Medulla oblongata (tissue), 1 donor: ENCODE results near the gene USP49.
"Not testable (repeated sequence)": the region's sequence is repeated elsewhere in the genome, so short reads cannot be mapped to it uniquely, and the experiment has no call there.

Source experiments
- DNase-seq: peaks from one replicate; pipeline ENCODE4 v3.0.0-alpha.2; 2015; ENCODE audit errors: extremely low spot score

The USP49 gene

DNA sequence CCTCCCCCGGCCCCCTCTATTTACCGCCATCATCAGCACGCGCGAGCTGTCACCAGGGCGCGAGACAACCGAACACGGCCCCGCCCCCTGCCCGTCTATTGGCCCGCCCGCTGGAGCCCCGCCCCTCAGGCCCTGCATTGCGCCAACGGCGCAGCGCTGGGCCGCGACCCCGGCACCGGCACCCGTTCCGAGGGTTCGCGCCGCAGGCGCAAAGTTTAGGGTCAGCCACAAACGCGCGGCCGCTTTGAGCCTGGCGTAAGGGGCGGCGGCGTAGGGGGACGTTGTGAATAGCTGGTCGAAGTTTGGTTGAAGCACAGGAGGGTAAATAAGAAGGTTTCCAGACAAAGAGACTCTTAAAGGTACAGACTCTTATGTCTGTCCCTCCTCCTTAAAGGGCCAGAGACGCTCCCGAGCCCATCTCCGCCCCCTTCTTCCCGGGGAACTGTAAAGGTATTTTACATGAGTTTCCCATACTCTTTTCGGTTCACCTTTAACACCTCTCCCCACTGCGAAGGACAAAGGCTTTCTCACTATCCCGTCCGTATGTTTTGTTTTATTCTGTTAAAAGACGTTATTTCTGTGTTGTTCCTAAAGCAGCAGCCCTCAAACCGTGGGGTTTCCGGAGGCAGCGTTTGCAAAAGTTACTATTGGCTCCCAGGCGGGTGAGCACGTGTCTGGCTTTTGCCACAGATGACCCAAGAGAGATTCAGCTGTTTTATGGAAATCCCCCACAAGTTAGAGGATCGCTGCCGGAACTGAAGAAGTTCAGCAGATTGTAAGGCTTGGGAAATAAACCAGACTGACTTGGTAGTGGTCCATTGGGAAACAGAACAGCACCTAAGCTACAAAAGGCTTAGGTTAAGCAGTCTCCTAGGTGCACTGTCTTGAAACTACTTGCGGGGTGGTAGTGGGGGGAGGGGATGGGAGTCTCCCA, at the start of gene USP49:
Gene USP49, minus strand, starts transcription at position 76 of the 934 bp plus-strand sequence. CDS start 88,392 bp downstream, outside the sequence.
- DNase-seq = peak; percentile 91

DNA sequence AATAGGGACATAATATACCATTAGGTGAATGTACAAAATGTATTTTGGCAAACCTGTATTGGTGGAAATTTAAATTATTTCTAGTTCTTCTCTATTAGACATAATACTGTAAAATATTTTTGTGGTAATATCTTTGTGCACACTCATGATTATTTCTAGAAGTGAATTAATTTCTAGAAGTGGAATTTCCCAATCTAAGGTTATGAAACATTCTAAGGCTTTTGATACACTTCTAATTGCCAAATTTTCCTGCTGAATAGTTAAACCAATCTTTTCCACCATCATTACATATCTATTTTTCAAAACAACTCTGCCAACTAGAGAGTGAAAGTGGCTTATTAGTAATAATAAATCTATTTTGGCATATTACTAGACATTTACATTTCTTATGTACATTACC, 48.3 kb upstream of the USP49 start:
- no peak for DNase-seq

DNA sequence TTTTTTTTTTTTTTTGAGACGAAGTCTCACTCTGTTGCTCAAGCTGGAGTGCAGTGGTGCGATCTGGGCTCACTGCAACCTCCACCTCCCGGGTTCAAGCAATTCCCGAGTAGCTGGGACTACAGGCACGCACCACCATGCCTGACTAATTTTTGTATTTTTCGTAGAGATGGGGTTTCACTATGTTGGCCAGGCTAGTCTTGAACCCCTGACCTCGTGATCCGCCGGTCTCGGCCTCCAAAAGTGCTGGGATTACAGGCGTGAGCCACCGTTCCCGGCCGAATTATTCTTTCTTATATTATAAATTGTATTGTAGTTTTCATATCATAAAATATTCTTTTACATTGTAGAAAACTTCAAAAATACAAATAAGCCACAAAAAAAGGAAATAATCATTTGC, 47.7 kb upstream of the USP49 start:
- not testable (repeated sequence) for DNase-seq

DNA sequence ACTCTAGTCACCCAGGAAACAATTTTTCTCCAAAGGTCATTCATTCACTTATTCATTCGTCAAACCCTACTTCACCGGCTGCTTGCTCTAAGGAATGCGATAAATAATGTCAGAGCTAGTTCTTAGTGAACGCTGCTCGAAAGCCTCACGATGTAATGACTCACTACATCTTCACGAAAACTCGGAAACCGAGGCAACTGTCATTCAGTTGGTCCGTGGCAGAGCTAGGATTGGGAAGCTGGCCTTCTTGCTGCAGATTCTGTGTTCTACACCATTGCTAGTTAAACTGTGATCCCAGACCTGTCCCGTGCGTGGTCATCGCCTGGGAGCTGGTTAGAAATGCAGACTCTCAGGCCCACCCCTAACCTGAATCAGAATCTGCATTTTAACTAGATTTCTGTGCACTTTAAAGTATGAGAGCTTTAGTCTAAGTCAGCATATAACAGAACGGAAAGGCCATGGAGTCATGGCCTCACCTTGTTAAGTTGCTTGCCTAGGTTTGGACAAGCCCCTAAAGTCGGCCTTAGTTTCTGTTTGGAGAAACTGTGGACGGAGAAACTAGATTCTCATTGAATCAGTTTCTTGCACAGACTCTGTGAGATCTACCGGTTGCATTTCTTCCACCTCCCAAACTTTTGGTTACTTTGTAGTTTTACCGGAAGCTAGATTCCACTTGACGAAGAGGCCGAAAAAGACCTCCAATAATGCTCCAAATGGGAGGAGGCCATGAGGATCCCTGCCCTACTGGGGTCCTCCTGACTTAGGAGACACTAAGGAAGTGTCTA, 47.1 kb upstream of the USP49 start:
- no peak for DNase-seq

DNA sequence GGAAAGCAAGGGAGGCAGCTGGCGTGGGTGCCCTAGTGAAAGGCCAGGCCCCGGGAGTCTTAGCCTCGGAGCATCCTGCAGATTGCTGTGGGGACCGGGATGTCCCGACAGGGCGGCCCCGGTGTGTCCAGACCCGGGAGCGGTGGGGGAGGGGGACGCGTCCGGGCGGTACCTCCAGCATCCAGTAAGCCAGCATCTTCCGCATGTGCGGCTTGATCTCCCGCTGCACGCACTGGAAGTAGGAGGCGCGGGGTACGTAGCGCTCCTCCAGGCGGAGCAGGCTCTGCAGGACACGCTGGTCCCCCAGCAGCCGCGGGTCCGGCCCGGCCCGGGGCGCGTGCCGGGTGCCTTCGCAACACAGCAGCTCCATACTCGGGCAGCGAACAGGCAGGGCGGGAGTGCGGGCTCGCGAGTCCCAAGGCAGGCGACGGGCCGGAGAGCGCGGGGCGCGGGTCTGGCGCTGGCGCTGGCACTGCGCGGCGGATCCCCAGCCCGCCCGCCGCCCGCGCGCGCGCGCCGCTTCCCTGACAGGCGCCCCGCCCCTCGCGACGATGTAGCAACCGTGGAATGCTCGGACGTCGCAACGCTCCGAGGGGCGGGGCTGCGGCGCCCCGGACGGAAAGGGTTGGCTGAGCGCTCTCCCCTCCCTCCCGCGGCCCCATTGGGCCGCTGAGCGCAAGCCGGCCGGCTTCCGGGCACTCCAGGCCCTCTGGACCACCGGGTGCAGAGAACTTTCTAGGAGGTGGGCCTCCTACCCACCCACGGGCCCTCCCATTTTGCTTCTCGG, 46.3 kb upstream of the USP49 start, which contains the start of gene CCND3:
Gene CCND3, minus strand, starts transcription at position 529 of the 787 bp plus-strand sequence. Its CDS starts 159 bp downstream, at position 370.
- peak; percentile 95 for DNase-seq

DNA sequence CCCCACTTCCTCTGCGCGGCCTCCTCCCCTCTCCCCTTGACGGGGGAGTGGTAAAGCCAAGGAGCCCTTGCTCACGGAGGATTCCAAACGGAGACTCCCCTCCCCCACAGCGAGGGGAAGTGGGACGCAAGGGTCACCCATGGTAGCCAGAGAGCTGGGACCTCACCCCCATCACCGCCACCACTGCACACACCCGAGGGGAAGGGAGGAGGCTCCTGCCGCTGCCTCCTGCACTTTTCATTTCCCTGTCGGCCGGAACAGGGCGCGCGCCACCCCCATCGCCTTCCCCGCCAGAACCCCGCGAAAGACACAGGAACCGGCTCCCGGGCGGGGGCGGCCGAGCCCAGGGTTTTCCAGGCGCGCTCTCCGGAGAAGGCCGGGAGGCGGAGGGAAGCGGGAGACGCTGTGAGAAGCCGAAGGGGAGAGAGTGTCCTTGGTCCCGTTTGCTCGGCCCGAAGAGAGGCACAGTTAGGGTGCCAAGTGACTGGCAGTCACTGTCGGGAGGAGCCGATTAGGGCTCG, 45.6 kb upstream of the USP49 start:
- DNase-seq = peak; percentile 37

DNA sequence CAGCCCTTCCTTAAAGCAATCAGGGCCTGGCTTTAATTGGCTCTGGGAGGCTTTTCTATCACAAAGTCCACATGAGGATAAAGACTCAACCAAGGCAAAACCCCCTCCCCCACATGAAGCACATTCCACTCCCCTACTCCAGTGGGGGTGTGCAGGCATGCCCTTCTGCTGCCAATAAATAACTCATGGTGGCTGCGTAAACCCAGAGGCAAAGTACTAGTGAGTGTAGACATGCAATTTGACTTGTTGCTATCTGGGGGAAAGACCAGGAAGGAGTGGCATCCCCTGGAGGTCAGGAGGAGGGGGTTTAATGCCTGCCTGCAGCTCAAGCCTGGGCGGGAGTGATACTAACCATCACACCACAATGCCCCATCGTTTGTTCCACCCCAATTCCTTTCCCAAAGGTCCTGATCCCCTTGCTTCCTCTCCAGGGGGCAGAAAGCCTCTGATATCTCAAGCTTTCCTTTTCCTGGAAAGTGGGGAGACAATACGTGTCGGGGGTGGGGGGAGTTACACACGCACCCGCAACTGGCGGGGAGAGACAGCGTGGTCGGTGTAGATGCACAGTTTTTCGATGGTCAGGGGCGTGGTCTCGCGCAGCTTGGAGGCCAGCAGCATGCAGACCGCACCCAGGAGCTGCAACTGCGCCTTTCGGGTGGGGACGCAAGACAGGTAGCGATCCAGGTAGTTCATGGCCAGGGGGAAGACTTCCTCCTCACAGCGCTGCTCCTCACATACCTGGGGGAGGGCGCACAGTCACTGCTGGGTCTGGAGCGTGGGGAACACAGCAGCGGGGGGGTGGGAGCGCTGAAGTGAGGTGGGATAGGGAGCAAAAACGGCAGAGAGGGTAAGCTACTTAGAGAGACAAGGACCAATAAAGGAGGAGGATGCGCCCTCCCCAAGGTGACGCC, 44.9 kb upstream of the USP49 start:
- no peak for DNase-seq

DNA sequence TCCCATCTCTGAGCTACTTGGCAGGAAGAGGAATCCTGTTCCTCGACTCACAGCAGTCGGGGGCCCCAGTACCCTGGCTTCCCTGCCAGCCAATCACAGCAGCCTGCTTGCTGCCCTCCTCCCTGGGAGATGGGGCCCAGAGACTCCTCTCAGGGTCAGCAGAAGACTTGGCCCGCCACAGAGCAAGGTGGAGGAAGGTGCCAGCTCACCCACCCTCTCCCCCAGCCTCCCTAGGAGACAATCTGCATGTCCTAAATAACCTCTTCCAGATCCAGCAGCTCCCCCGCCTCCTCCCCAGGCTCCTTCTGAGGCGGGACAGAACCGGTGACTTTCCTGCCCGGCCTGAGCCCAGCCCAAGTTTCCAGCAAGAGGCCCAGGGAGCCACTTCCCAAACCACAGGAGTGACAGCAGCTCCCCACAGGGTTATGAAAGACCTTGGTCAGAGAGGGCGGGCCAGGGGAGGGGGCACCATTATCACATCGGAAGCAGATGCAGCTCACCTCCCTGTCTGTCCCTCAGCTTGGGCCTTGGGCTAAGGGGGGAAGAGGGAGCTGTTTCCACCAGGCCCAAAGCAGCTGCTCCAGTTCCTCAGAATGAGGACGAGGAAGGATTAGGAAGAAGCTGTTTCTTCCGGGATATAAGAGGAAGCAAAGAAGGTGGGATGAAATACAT, 44.1 kb upstream of the USP49 start:
- DNase-seq = peak; percentile 43

DNA sequence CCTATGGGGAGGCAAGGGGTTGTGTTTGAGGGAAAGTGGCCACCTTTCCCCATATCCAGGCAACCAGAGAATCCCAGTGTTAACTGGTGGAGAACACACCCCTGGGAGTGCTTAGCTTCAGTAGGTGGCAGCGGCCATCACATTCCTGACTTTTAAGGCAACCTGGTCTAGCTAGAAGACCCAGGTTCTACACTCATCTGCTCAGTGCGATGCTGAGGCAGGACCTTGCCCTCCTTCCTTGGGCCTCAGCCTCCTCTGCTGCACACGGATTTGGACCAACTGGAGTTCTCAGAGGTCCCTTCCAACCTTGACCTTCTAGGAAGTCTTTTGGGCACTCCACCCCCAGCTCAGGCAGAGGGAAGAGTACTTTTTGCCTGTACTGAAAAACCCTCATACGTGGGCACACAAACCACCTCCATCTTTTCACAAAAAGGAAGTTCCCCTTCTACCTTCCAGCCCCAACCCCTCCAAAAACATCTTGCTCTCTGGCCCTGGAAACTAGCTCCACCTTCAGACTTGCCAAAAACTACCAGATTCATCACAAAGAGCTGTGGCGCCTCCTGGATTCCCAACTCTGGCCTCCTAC, 43.5 kb upstream of the USP49 start:
- no peak for DNase-seq

DNA sequence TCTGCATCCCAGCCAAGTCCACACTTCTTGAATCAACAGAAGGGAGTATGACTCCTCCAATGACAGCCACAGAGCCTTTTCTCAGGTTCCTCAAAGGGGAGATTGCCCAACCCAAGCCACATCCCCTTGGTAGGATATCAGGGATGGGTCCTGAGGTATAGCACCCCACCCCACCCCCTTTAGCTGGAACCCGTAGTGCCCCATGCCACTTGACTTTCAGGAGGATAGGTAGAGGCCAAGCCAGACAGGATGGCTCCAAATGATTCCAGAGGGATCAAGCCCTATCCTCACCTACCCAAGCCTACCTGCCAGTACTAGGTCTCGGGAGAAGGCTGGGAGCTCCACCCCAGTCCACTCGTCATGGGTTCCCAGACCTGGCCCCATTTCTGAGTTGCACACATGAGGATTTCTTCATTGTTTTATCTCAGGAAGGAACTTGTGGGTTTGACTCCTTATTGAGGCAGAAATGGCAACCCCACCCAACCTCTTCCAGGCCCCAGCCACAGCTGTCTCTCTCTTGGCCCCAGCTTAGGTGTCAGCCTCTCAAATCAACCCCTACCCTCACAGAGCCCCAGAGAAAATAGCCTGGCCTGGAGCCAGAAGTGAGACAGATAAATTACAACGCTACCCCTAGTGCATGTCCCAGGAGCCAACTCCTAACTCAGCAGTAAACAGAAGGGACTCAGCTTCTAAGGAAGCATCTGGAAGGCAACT, 42.8 kb upstream of the USP49 start:
- DNase-seq = no peak

DNA sequence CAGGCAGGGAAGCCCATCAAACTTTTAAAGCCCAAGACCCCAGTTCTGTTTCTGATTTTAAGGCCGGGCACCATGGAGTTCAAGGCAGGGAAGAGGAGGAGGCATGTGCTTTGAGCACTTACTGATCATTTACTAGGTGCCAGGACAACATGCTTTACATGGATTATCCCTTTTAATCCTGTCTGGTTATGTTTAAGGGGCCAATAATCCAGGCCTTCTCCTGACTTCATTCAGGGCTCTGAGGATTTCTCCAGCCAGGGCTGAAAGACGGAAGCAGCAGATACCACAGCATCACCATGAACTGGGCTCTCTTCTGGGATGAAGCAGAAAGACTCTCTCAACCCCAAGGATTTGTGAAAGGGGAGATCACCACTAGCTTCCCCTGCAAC, 42.3 kb upstream of the USP49 start:
- DNase-seq = no peak

DNA sequence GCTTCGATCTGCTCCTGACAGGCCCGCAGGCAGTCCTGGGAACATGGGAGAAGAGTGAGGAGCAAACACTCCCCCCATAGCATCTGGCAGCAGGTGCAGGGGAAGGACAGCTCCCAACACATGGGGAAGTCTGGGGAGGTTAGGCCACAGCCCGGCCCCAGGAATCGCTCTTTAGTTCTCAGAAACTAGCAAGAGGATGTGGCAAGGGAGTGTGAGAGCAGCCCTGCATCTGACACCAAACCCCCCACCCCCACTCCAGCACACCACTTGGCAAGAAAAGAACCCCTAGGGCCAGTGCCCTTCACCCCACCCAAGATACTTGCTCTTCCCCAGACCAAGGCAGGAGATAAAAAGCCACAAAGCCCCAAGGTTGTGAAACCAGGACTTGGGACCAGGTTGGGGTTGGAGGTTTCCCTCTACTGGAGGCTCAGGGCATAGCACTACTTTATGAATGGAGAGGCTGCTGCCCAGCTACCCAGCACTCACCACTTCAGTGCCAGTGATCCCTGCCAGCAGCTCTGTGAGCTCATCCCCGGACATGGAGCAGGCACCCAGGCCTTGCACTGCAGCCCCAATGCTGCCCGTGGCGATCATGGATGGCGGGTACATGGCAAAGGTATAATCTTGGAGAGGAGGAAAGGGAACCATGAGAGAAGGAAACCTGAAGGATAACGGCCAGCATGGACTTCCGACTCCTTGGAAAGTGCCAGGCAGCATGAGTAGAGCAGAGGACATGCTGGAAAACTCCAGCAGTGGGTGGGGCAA, 41.1 kb upstream of the USP49 start:
- peak; percentile 94 for DNase-seq

DNA sequence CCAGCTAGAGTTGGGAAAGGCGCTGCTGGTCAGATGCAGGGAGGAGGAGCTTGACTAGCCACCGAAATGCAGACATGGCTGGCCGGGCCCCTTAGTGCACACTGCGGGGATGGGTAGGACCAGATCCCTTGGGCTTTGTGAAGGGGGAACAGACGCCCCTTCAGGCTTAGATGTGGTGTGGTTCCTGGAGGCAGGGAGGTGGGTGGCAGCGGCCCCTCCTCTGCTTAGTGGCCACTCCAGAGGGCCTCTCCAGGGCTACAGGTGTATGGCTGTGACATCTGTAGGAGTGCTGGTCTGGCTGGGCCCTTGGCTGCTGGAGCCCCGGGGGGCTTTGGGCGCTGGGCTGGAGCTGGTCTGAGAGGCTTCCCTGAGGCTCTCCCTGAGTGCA, 40.5 kb upstream of the USP49 start:
- no peak for DNase-seq

DNA sequence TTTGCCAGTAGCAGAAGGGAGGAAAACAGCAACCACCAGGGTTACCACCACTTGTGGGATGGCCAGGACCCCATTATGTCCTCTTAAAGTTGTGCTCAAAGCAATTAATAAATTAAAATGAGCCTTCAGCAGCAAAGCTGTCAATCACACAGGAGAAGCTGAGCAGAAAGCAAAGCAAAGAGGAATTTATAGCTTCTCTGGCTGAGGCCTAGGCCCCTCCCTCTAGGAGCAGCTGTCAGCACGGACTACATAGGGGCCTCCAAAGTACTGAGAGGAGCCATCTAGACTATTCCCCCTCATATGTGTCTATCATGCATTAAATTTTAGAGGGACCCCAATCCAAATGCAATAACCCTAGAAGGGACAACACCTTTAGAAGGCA, 40.0 kb upstream of the USP49 start:
- DNase-seq = no peak

DNA sequence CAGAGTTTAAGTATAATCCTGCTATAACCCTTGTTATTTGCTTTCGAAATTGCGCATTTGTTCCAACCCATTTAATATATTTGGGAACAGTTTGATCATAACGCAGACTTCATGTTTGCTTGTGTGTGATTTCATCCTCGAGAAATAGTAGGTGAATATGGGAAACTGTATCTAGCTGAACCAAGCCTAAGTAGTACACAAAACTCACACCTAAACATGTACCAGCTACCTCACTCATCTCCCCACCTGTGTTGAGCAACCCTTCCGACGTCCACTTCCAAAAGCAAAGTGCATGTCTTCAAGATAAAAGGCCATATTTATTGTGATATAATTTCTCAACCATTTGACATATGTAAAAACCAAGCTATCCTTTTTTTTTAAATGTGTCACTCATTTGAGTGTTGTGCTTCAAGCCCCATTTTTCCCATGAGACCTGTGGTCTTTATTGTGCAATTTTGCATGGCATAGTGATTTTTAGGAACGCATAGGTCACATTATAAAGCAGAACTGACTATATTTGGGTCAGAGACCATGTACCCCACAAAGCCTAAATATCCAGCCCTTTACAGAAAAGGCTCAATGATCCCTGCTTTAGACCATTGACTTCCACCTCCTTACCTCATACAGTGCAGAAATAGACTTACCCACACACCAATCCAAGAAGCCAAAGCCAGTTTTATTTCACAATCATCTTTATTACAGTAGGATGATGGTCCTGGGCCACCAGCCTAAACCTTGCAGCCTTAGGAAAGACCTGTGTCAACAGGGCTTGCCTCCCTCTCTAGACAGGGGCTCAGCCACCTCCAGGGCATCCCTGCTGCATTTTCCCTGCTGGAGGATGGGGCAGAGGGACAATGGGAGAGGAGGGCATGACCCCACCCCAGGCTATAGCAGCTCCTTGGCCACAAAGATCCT, 39.4 kb upstream of the USP49 start:
- DNase-seq = no peak

DNA sequence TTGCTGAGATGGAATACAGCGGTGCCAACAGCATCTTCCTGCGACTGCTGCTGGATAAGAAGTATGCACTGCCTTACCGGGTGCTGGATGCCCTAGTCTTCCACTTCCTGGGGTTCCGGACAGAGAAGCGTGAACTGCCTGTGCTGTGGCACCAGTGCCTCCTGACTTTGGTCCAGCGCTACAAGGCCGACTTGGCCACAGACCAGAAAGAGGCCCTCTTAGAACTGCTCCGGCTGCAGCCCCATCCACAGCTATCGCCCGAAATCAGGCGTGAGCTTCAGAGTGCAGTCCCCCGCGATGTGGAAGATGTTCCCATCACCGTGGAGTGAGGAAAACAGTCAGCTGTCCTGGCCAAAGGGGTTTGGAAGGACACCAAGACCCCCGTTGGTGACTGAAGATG, 37.2 kb upstream of the USP49 start:
- no peak for DNase-seq

DNA sequence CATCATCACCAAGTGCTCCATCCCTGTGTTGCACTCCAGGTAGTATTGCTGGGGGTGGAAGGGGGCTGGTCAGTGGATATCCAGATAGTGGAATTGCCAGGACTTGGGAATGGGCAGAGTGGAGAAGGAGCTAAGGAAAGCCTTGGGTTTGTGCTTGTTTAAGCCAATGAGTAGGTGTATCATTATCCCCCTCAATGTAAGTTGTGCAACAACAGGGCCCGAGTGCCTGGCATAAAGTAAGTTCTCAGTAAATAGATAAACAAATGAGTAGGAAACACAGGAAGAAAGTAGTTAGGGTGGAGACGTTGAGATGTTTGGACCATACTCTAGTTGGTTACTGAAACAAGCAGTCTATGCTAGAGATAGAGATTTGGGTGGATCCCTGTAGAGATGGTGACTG, 36.6 kb upstream of the USP49 start:
- no peak for DNase-seq
